HG02884 (cell line): ENCODE measurements around the gene SLC6A2.
"Not testable (repeated sequence)": the region's sequence is repeated elsewhere in the genome, so short reads cannot be mapped to it uniquely, and the experiment has no call there.

Experiments
- ATAC-seq: cut with Tn5 transposase; IDR thresholded peaks from one replicate; pipeline ENCODE4 v1.9.1; 2021; ENCODE audit warnings: mild to moderate bottlenecking, moderate library complexity; ENCODE audit not compliant: unreplicated experiment

The SLC6A2 gene

DNA sequence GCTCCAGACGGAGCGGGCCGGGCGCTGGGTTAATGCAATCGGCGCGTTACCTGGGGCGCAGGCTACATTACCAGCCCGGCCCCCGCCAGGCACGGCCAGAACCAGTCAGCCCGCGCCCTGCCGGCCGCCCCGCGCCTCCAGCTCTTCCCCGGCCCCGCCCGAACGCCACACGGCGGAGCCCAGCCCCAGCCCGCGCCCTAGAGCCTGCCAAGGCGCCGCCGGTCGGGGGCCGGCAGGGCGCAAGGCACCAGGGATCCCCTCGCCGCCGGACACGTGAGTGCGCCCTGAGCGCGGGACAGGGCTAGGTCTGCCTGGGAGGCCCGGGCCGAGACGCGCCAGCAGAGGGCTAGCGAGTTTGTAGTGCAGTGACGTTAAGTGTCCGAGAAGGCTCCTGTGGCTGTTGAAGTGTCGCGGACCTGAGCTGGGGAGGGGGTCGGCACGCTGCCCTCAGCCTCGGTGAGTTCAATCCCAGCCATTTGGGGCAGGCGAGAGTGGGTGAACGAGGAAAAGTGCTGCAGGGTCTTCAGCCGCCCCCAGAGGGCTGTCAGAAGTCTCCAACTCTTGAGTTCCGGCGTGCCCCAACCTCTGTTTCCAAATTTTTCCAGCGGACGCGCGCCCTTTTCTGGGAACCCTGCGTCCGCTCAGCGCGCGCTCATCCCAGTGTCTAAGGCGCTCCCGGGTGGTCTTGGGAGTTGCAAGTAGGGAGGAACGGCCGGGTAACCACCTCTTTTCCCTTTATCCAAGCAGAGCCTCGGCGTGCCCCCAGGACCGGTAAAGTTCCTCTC, at the start of gene SLC6A2:
Gene SLC6A2 (plus strand): TSS at position 92 of the 785 bp plus-strand sequence. CDS start 707 bp downstream, outside the sequence.
- ATAC-seq = no peak

DNA sequence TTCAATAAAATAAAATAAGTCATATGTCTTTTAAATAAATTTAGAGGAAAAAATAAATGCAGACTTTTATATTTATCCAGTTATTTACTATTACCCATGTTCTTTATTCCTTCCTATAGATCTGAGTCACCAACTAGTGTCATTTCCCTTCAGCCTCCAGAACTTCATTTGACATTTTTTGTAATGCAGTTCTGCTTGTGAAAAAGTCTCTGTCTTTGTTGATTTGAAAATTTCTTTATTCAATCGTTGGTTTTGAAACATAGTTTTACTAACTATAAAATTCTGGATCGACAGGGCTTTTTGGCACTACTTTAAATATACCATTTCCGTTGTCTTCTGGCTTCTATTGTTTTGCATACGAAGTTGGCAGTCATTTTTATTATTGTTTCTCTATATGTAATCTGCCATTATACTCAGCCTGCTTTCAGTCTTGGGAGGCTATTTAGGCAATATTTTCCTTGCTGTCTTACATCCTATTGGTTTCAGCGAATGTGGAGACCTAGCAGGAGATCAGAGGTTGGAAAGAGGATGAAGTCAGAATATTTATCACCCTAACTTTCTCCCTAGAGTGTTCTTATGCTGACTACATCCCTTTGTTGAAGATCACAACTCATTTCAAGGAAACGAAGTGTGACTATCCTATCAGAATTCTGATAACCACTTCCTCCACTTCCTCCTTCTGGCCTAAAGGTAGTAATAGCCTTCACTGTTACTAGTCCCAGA, 42.0 kb upstream of the SLC6A2 start:
- no peak for ATAC-seq

DNA sequence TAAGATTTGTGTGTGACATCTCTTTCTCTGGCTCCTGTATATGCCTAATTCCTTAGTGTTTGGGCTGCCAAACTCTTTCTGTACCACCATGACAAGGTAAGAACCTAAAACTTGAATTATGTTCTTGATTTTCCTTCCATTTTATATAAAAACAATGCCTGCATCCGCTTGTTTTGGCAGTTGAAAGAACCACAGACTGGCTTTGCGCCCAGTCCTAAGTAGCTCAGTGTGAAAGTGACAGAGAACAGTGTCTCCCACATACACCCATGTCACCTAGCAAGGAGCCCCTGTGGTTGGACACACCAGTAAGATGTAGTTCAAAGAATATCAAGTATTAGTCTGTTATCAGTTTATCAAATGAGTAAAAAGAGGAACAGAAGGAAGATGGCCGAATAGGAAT, 40.7 kb upstream of the SLC6A2 start:
- ATAC-seq = no peak

GRCh38 chr16:55615670-55616069, 40.1 kb upstream of the SLC6A2 start:
- not testable (repeated sequence) for ATAC-seq

DNA sequence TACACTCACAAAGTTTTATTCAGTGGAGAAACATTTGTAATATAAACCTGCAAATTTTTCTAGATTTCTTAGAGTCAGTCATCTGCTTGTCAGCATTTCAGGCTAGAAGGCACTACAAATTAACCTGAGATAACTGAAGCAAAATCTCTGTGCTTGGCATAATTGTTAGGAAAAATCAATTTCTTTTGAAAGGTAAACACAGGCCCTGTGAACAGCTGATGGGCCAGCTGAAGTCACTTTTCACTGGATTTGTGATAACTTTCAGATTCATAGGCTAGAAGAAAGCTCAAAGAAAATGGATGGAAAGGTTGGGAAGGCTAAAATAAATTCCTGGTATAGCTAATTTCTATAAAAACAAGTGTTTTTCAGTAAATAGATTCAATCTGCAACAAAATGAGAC, 34.0 kb upstream of the SLC6A2 start:
- no peak for ATAC-seq

DNA sequence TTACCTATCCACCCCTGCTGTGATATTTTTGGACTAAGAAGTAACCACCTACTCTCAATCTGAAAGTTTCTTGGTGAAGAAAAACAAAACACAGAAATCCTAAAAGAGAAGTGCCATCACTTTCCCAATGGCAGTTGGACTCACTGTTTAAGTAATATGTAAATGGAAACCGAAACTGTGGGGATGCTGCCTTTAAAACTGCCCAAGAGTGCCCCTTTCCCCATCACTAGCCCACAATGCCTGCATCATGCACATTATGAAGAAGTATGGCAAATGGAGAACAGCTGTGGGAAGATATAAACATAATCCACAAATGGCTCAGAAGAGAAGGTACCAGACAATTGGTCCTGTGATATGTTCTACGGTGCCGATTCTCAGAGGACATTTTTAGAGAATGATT, 33.5 kb upstream of the SLC6A2 start:
- no peak for ATAC-seq

DNA sequence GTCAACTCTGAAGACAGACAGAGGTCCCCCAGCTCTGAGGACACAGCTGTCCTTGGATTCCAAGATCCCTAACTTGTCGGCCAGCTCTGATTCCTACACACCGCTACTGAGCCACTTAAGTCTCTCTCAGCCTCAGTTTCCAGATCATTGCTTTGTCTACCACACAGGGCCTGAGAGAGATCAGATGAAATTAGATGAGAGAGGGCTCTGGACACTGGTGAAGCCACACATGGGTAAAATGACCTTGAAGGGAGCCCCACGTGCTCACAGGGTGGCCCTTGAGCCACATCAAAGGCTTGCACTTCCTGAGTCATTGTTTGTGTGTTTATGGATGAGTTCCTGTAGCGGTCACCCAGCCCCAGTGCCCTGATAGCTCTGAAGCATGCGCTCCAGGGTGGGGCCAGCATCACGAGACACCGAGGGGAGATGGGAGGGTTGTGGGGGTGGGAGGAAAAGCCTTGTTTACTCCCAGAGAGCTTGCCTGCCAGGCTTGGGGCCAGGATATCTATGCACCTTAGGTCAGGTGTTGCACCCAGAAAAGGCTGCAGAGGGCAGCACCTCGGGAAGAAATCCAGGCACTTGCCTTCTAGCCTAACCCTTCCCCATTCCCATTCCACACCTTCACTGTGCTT, 32.7 kb upstream of the SLC6A2 start:
- ATAC-seq = no peak

GRCh38 chr16:55623640-55624039, 32.1 kb upstream of the SLC6A2 start:
- no peak for ATAC-seq

DNA sequence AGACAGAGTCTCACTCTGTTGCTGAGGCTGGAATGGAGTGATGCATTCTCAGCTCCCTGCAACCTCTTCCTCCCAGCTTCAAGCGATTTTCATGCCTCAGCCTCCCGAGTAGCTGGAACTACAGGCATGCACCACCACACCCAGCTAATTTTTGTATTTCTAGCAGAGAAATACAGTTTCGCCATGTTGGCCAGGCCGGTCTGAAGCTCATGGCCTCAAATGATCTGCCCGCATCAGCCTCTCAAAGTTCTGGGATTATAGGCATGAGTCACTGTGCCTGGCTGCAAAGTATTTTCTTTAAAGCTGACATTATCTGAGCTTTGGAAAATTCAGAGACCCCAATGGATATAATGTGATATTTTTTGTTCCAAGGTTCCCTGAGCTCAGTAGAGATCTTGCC, 31.1 kb upstream of the SLC6A2 start:
- no peak for ATAC-seq

DNA sequence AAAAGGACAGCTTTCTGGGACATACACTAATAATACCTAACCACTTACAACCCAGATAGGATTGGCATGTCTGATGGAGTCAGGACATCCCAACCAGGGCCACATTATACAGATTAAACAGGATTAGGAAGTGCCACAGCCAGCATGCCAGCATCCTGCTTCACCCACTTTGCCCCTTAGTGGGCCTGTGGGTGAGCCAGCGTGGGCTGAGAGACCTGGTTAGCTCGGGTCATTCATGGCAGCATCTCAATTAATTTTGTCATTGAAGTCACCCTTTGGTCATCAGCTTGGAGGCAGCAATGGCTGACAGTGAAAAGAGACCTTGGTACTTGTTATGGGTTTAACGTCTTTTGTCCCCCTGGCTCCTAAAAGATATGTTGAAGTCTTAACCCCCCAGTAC, 29.9 kb upstream of the SLC6A2 start:
- no peak for ATAC-seq

DNA sequence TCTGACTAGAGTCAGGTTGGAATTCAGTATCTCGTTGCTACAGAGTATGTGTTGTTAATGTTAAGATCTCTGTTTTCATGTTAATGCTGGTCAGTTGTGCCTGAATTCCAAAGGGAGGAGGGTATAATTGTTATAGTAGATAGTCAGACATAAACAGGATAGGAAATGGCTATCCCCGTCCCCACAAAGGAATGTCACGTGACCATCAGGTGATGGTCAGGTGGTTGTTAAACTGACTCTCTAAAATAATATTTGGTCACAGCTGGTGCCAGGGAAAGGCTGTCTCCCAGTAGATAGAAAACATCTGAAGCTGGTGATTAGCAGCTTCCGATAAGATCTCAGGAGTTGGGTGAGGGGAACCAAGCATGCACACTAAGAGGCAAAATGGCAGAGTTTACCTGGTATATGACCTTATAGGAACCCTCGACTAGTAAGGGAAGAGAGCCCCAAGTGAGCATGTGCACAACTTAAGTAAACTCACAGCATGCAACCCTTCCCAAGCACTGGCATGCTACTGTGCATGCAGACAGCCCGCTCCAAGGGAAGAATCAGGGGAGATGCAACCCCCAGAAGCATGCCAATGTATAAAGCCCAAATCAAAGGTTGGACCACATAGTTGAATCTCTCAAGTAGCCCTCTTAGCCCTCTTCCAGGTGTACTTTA, 27.4 kb upstream of the SLC6A2 start:
- ATAC-seq = no peak

DNA sequence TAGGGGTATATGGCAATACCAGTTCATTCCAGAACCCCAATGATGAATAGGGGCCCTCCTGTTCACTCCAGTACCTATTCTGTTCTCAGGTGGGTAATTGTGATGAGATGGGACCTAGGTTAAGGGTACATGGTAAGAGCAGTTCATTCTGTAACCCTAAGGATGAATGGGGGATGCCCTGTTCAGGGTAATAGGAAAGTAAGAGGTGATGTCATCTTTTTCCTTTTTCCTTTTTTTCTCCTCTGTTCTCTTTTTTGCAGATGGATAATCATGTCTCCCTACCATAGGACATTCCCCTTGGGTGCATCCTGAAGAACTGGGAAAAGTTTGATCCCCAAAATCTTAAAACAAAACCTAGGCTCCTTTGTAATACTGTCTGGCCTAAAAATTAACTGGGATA, 25.0 kb upstream of the SLC6A2 start:
- no peak for ATAC-seq

GRCh38 chr16:55632259-55632658, 23.5 kb upstream of the SLC6A2 start:
- no peak for ATAC-seq

DNA sequence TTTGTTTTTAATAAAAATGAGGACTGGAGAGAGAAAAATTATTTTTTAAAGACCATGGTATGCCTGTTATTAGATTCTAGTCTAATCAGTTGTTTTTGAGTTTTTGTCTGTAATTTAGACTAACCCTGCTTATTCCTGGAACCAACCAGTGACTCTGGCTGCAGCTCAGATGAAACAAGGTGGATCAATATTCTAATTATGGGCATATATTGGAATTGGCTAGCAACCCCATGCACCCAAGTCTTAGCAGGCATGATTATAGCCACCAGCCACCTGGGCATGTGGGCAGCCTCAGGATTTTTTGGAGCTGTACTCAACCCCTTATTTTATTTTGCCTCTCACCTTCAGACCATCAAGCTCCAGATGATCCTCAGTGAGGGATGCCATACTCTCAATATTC, 21.6 kb upstream of the SLC6A2 start:
- no peak for ATAC-seq

DNA sequence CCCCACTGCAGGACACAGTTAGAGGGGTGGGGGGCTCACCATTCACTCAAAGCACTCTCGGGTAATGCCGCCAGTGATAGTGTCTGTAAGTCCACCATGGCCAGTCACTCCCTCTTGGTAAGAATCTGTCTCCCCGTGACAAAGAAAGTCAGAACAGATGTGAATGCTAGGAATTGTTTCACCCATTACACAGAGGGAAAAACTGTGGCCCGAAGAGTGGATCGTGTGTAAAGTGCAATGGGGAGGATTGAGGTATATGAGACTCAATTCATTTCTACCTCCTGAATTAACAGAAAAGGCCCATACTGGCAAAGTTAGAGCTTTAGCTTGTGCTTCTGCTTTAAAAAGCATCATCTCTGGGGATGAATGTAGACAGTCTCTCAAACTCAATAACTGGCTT, 17.5 kb upstream of the SLC6A2 start:
- ATAC-seq = no peak

- no peak for ATAC-seq
These were observed 15.0 kb upstream of the SLC6A2 start for GRCh38 chr16:55640701-55641327.

DNA sequence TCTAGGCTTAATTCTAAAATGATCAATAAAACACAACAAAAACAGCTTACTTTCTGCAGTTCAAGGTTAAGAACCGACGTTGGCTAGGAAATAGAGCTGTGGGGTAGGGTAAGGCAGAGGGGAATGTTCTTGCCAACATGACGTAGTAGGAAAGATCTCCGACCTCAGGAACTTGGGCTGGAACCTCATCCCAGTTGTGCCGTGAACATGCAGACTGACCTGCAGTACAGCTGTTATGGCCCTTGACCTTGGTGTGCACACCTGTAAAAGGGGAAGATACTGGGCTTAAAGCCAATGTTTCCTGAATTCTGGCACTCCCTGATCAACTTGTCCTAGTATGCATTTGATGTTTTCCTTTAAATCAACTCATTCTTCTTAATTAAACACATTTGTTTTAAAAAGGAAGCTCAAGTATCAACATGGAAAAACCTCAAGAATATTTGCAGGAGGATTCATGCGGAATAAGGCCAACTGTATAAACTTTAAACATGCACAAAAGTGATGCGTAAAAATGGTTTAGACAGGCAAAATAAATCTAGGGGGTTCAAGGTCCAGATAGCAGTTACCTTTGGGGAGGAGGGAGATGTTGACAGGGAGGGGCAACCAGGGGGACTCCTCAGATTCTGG, 14.2 kb upstream of the SLC6A2 start:
- no peak for ATAC-seq

DNA sequence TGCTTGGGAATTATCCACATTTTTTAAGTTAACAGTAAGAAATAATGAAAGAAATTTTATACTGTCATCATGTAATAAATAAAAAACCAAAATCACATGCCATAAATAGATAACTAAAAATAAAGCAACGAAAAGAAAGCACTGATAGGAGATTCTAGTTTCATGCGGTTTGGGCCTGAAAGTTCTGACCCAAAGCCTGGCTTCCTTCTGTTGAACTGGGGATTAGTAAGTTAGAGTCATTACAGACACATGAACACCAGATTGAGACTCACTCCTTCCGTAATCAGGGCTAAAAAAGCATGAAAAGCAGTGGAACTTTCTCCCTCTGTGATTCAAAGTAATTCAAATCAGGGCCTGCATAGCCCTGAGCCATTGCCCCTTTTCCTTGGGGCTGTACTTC, 13.2 kb upstream of the SLC6A2 start:
- ATAC-seq = no peak

GRCh38 chr16:55643161-55643970, 12.4 kb upstream of the SLC6A2 start:
- no peak for ATAC-seq

DNA sequence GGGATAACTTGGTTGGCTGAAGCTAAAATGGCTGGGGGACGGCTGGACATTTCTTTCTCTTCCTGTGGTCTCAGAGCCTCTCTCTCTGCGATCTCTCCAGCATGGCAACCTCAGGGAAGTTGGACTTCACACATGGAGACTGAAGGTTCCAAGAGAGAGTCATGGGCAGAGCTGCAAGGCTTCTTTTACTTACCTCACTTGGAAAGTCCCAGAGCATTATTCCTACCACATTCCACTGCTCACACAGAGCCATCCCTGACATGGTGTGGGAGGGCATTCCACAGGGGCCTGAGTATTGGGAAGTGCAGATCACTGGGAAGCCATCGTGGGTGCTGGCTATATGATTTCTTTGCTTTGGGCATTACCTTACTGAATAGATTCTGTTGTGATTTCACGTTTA, 9.8 kb upstream of the SLC6A2 start:
- ATAC-seq = no peak
